CD4-positive, alpha-beta T cell (primary cell): ENCODE data around the gene CACNA1E. TPM values are rescaled to one million over a fixed set of nuclear protein-coding genes. Genes with fewer than 3 reads are reported as not detected.

Experiments used
- ATAC-seq: fragments of 200-7000 bp; cut with Tn5 transposase; one replicate; pipeline ENCODE4 v1.10.0; 2022; ENCODE audit warnings: mild to moderate bottlenecking; ENCODE audit not compliant: poor library complexity
- CTCF ChIA-PET: fragments of 350-600 bp; sonication (Branson Sonifier 250); formaldehyde crosslinking; loops from one replicate; lab custom pipeline; 2021; ENCODE audit warnings: antibody characterized with exemption, inconsistent platforms; lab: Charles Lee
- POLR2A ChIA-PET: fragments of 350-600 bp; sonication (Branson Sonifier 250); formaldehyde crosslinking; loops from one replicate; lab custom pipeline; 2021; ENCODE audit warnings: antibody characterized with exemption, inconsistent platforms; lab: Charles Lee
- DNase-seq, 14 experiments: peaks; one replicate each; pipeline ENCODE4 v3.0.0-alpha.2; 2013 to 2020; ENCODE audit warnings: mixed read lengths in 2 of 14
- H3K27ac ChIP-seq, 2 donors: one replicate each; pipeline versions ENCODE4 v1.5.1 to v1.7.0; 2013; ENCODE audit warnings: low read length in 2 of 2, low read depth in 1 of 2, mild to moderate bottlenecking in 1 of 2
- H3K27me3 ChIP-seq, 2 experiments: 1 replicate in 1 of 2; 2 replicates in 1 of 2; pipeline versions ENCODE4 v1.6.1 to v1.7.0; 2013; ENCODE audit warnings: low read length in 2 of 2, control low read depth in 1 of 2, mild to moderate bottlenecking in 1 of 2, moderate library complexity in 1 of 2; ENCODE audit not compliant: insufficient read depth in 2 of 2, control insufficient read depth in 1 of 2
- H3K36me3 ChIP-seq: one replicate; pipeline ENCODE4 v1.6.1; 2013; ENCODE audit warnings: low read length, control low read depth; ENCODE audit not compliant: insufficient read depth
- H3K4me1 ChIP-seq: one replicate; pipeline ENCODE4 v1.6.1; 2013; ENCODE audit warnings: low read length, control low read depth; ENCODE audit not compliant: insufficient read depth
- H3K4me3 ChIP-seq: one replicate; pipeline ENCODE4 v1.5.1; 2013; ENCODE audit warnings: mild to moderate bottlenecking, low read length, moderate library complexity
- H3K9me3 ChIP-seq, 2 experiments: 1 replicate in 1 of 2; 2 replicates in 1 of 2; pipeline versions ENCODE4 v1.6.1 to v1.7.0; 2013; ENCODE audit warnings: low read length in 2 of 2, mild to moderate bottlenecking in 2 of 2, control low read depth in 1 of 2, moderate library complexity in 1 of 2; ENCODE audit not compliant: control insufficient read depth in 1 of 2, insufficient read depth in 1 of 2
- H3K27ac Mint-ChIP-seq: one replicate; pipeline ENCODE4 v1.8.0; 2020; ENCODE audit warnings: mixed read lengths
- H3K27me3 Mint-ChIP-seq: one replicate; pipeline ENCODE4 v1.8.0; 2021; ENCODE audit warnings: mixed read lengths
- H3K36me3 Mint-ChIP-seq: one replicate; pipeline ENCODE4 v1.8.0; 2021; ENCODE audit warnings: low read depth, mixed read lengths
- H3K4me1 Mint-ChIP-seq: one replicate; pipeline ENCODE4 v1.8.0; 2021; ENCODE audit warnings: low read depth, mixed read lengths
- H3K4me3 Mint-ChIP-seq: one replicate; pipeline ENCODE4 v1.8.0; 2020; ENCODE audit warnings: mild to moderate bottlenecking, mixed read lengths
- H3K9me3 Mint-ChIP-seq: one replicate; pipeline ENCODE4 v1.8.0; 2020; ENCODE audit warnings: mixed read lengths
- CTCF ChIP-seq: fragments of 200-600 bp; IDR thresholded peaks from one replicate; pipeline ENCODE4 v1.8.0; 2022; ENCODE audit warnings: antibody characterized with exemption, mild to moderate bottlenecking
- intact Hi-C, 2 experiments: fragments of 100-400 bp; cut with DNase I in 1 of 2; cut with micrococcal nuclease in 1 of 2; formaldehyde crosslinking; loops; one replicate each; pipeline versions ENCODE4 v1.15.1 to v1.9.0; 2023 to 2025; cut with DNase I, micrococcal nuclease
- total RNA-seq, 174 experiments: library from RNA in 2 of 174; stranded (reverse) in 2 of 174; gene quantifications; one replicate each; pipeline ENCODE4 v1.2.3 and lab custom pipeline; 2021 to 2026

CACNA1E gene
- total RNA-seq, 2 experiments from 2014 or later, result not detected

GRCh38 chr1:181488866-181489265 lies 5.5 kb downstream of the CACNA1E start:
- Mint-ChIP-seq H3K4me3 (no peak overlapping the region), H3K27ac (no peak overlapping the region), H3K4me1 (peaks cover 15% of the 10 kb centered on the region), H3K9me3 (no peaks in the 10 kb centered on the region), H3K36me3 (no peaks in the 10 kb centered on the region), H3K27me3 (peaks cover 97% of the 10 kb centered on the region)
- Histone ChIP-seq H3K4me3 (no peak overlapping the region), H3K4me1 (peaks cover 7% of the 10 kb centered on the region), H3K27ac (no peak overlapping the region), H3K27me3 (peaks cover 48 to 74% of the 10 kb centered on the region in 2 experiments), H3K9me3 (peaks cover 0 to 11% of the 10 kb centered on the region in 2 experiments), H3K36me3 (no peaks in the 10 kb centered on the region)
- ATAC-seq (no peak), DNase-seq (no peak)
- intact Hi-C loops, result no loop called here
- POLR2A ChIA-PET, result no interaction called here
- no peak for TF ChIP-seq CTCF
- CTCF ChIA-PET, result no interaction called here

- no peak overlapping the region for H3K27ac ChIP-seq
- no peaks in the 10 kb centered on the region for H3K9me3 Mint-ChIP-seq
- H3K27me3 ChIP-seq, result peaks cover 35 to 59% of the 10 kb centered on the region in 2 experiments
- no peak overlapping the region for H3K4me3 Mint-ChIP-seq
- no peaks in the 10 kb centered on the region for H3K36me3 Mint-ChIP-seq
- H3K4me1 Mint-ChIP-seq, result peaks cover 13% of the 10 kb centered on the region
- TF ChIP-seq CTCF, result no peak
- no peak overlapping the region for H3K4me3 ChIP-seq
- H3K9me3 ChIP-seq, result peaks cover 0 to 8% of the 10 kb centered on the region in 2 experiments
- H3K36me3 ChIP-seq, result no peaks in the 10 kb centered on the region
- ChIA-PET CTCF (interaction anchor here (0.5 kb wide), 1 partner anchor 683 kb away, joined by 3 read pairs; no protein-coding TSS in a partner anchor), POLR2A (no interaction called here)
- DNase-seq (no peak), ATAC-seq (no peak)
- H3K27me3 Mint-ChIP-seq, result peaks cover 93% of the 10 kb centered on the region
- no peak overlapping the region for H3K27ac Mint-ChIP-seq
- H3K4me1 ChIP-seq, result peaks cover 7% of the 10 kb centered on the region
- intact Hi-C loops, result no loop called here
Measured at GRCh38 chr1:181490276-181490675, 7.0 kb downstream of the CACNA1E start.

- Histone ChIP-seq H3K27ac (no peak overlapping the region), H3K4me3 (no peak overlapping the region), H3K36me3 (no peaks in the 10 kb centered on the region), H3K9me3 (peaks cover 0 to under 1% of the 10 kb centered on the region in 2 experiments), H3K27me3 (peaks cover 27 to 52% of the 10 kb centered on the region in 2 experiments), H3K4me1 (peaks cover 1% of the 10 kb centered on the region)
- CTCF ChIA-PET, result no interaction called here
- peaks cover 5% of the 10 kb centered on the region for H3K4me1 Mint-ChIP-seq
- TF ChIP-seq CTCF, result no peak
- H3K36me3 Mint-ChIP-seq, result no peaks in the 10 kb centered on the region
- intact Hi-C loops, result no loop called here
- H3K27me3 Mint-ChIP-seq, result peaks cover 88% of the 10 kb centered on the region
- POLR2A ChIA-PET, result no interaction called here
- no peak overlapping the region for H3K4me3 Mint-ChIP-seq
- H3K27ac Mint-ChIP-seq, result no peak overlapping the region
- ATAC-seq (no peak), DNase-seq (no peak)
- H3K9me3 Mint-ChIP-seq, result no peaks in the 10 kb centered on the region
Measured at GRCh38 chr1:181490740-181491712, 7.7 kb downstream of the CACNA1E start.
